ENCODE data around the gene ENTPD8. TPM values are rescaled to one million over a fixed set of nuclear protein-coding genes. Genes with fewer than 3 reads are reported as not detected.
A peak's percentile ranks its signal among the peaks of the same experiment; 100 is the strongest.
"Not testable (repeated sequence)": the region's sequence is repeated elsewhere in the genome, so short reads cannot be mapped to it uniquely, and the experiment has no call there.

ENTPD8 gene
- total and polyA plus RNA-seq, 10 of the 15 experiments (the other 5 are each of a cell fraction or from before 2014, with no cell fraction given), result not detected

GRCh38 chr9:137410891-137411249 lies 30.3 kb downstream of the ENTPD8 start:
- FAIRE-seq (no peak), DNase-seq (ENCODE audit: low read depth, low spot score) (no peak), ATAC-seq (no peak)
- ChIA-PET POLR2A (interaction anchor here (0.6 kb wide), 1 partner anchor 94 kb away, joined by 3 read pairs; no protein-coding TSS in a partner anchor), RAD21 (ENCODE audit: unreplicated experiment) (no interaction called here), CTCF (interaction anchor here (1.5 kb wide), 1 partner anchor 7 kb away, joined by 3 read pairs; no protein-coding TSS in a partner anchor), SMC1A (ENCODE audit: uncharacterized antibody, unreplicated experiment) (no interaction called here)
- H3K9me3 ChIP-seq (replicated peaks; ENCODE audit: control insufficient read depth, insufficient read depth, low read length), result no peaks in the 10 kb centered on the region
- no peaks in the 10 kb centered on the region for H3K36me3 ChIP-seq (ENCODE audit: control insufficient read depth in 2 of 2, insufficient read depth in 2 of 2, low read length in 1 of 2)
- H2AFZ ChIP-seq (ENCODE audit: control insufficient read depth, low read depth, low read length), result no peak overlapping the region
- H3K4me1 ChIP-seq (ENCODE audit: control insufficient read depth, insufficient read depth, low read length), result peaks cover 29% of the 10 kb centered on the region
- intact Hi-C loops (cut with micrococcal nuclease; ENCODE audit: unreplicated experiment) (no loop called here), in situ Hi-C loops (cut with MboI) (no loop called here)
- no peak for TF ChIP-seq POLR2AphosphoS5 (IDR thresholded peaks at IDR 0.05; ENCODE audit: low read length)
- no peak for TF ChIP-seq HDAC6 (IDR thresholded peaks at IDR 0.05; ENCODE audit: unreplicated experiment)
- TF ChIP-seq STAT1 (conservative IDR thresholded peaks at IDR 0.05), result no peak
- no peak for TF ChIP-seq MLLT1 (IDR thresholded peaks at IDR 0.05)
- no peak for TF ChIP-seq ZBTB11 (CRISPR knock-in tag; IDR thresholded peaks at IDR 0.05)
- TF ChIP-seq KAT2A (conservative IDR thresholded peaks at IDR 0.05; ENCODE audit: control insufficient read depth, low read depth, low read length), result no peak
- no peak for TF ChIP-seq YBX1 (IDR thresholded peaks at IDR 0.05)
- no peak for TF ChIP-seq MYB (IDR thresholded peaks at IDR 0.05; ENCODE audit: borderline replicate concordance, low read depth, low read length)
- no peak for TF ChIP-seq RAD21 (IDR thresholded peaks at IDR 0.05; ENCODE audit: insufficient read depth, low read depth, low read length)
- TF ChIP-seq IKZF1 (conservative IDR thresholded peaks at IDR 0.05), result no peak
- no peak for TF ChIP-seq EP300 (IDR thresholded peaks at IDR 0.05; ENCODE audit: borderline replicate concordance in 1 of 2, control insufficient read depth in 1 of 2, low read depth in 2 of 2, low read length in 2 of 2)
- H3K27ac ChIP-seq (ENCODE audit: control insufficient read depth, insufficient read depth), result no peak overlapping the region
- H4K20me1 ChIP-seq (ENCODE audit: control insufficient read depth, insufficient read depth), result no peaks in the 10 kb centered on the region
- peak overlapping the region; percentile 40; the same call in 1 of the 2 replicates for H3K4me2 ChIP-seq (ENCODE audit: control insufficient read depth, insufficient read depth)
- 63% methylated on average over 13 of the region's 15 CpGs for WGBS (ENCODE audit: insufficient coverage, insufficient replicate concordance, low lambda C conversion rate, missing lambda C conversion rate)
- H3K4me3 ChIP-seq, result no peak overlapping the region
- no TSS peak for BruUV-seq (replicated peaks)
- H3K79me2 ChIP-seq (ENCODE audit: control insufficient read depth, insufficient read depth, low read length), result no peaks in the 10 kb centered on the region; the same call in 1 of the 2 replicates
- no peaks in the 10 kb centered on the region for H3K27me3 ChIP-seq (replicated peaks in 1 of 2; ENCODE audit: control insufficient read depth in 2 of 2, insufficient read depth in 2 of 2, low read length in 1 of 2)
- H3K9ac ChIP-seq (ENCODE audit: control insufficient read depth, insufficient read depth, low read length), result no peak overlapping the region

- WGBS (ENCODE audit: insufficient coverage, insufficient replicate concordance, low lambda C conversion rate, missing lambda C conversion rate), result 64% methylated on average over 15 of the region's 18 CpGs
- DNase-seq (ENCODE audit: low read depth, low spot score); SMC1A ChIA-PET (ENCODE audit: uncharacterized antibody, unreplicated experiment); H3K27me3 ChIP-seq (replicated peaks in 1 of 2; ENCODE audit: control insufficient read depth in 2 of 2, insufficient read depth in 2 of 2, low read length in 1 of 2); H3K27ac ChIP-seq (ENCODE audit: control insufficient read depth, insufficient read depth); H2AFZ ChIP-seq (ENCODE audit: control insufficient read depth, low read depth, low read length); H3K4me3 ChIP-seq; H3K79me2 ChIP-seq (ENCODE audit: control insufficient read depth, insufficient read depth, low read length); ATAC-seq; H3K36me3 ChIP-seq (ENCODE audit: control insufficient read depth in 2 of 2, insufficient read depth in 2 of 2, low read length in 1 of 2); H3K9me3 ChIP-seq (replicated peaks; ENCODE audit: control insufficient read depth, insufficient read depth, low read length); H4K20me1 ChIP-seq (ENCODE audit: control insufficient read depth, insufficient read depth); intact Hi-C loops (cut with micrococcal nuclease; ENCODE audit: unreplicated experiment); FAIRE-seq; BruUV-seq (replicated peaks); H3K4me2 ChIP-seq (ENCODE audit: control insufficient read depth, insufficient read depth); H3K9ac ChIP-seq (ENCODE audit: control insufficient read depth, insufficient read depth, low read length); RAD21 ChIA-PET (ENCODE audit: unreplicated experiment); in situ Hi-C loops (cut with MboI): not testable (repeated sequence)
- peaks cover 29% of the 10 kb centered on the region for H3K4me1 ChIP-seq (ENCODE audit: control insufficient read depth, insufficient read depth, low read length)
- ChIA-PET CTCF (interaction anchor here (0.7 to 1.5 kb wide), 2 partner anchors 8 to 222 kb away, joined by 3 read pairs; partner anchors contain the start of genes ANAPC2 and SSNA1), POLR2A (interaction anchor here (0.6 to 0.7 kb wide), 4 partner anchors 94 to 260 kb away, joined by 3 to 4 read pairs (median 3); no protein-coding TSS in a partner anchor)
These were observed 30.8 kb downstream of the ENTPD8 start for GRCh38 chr9:137410236-137410890.
